ENCODE results near the gene RASGRF1.

DNA sequence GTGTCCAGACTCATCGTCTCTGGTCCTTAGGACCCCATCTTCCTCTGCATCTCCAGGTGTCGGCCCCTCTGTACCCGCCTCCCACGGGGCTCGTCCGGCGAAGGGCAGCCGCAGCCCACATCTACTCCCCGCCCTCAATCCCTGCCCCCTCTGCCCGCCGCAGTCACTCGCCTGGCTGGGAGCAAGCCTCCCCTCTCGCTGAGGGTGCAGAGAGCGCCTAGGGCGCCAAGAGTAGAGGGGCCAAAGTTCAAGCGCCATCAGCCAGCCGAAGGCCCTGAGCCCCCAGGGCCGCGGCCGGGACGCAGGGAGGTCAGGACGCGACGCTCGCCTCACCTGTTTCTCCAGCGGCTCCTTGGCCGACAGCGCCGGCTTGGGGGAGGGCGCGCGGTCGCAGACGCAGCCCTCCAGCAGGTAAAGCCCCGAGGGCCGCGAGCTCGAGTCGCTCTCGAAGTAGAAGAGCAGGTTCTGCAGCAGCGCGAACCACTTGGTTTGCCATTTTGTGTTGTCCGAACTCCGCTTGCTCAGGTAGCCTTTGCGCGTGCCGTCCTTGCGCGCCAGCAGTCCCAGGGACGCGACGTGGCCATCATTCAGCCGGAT is 592 bp downstream of the RASGRF1 start:
- TF ChIP-seq, protein P1, sequence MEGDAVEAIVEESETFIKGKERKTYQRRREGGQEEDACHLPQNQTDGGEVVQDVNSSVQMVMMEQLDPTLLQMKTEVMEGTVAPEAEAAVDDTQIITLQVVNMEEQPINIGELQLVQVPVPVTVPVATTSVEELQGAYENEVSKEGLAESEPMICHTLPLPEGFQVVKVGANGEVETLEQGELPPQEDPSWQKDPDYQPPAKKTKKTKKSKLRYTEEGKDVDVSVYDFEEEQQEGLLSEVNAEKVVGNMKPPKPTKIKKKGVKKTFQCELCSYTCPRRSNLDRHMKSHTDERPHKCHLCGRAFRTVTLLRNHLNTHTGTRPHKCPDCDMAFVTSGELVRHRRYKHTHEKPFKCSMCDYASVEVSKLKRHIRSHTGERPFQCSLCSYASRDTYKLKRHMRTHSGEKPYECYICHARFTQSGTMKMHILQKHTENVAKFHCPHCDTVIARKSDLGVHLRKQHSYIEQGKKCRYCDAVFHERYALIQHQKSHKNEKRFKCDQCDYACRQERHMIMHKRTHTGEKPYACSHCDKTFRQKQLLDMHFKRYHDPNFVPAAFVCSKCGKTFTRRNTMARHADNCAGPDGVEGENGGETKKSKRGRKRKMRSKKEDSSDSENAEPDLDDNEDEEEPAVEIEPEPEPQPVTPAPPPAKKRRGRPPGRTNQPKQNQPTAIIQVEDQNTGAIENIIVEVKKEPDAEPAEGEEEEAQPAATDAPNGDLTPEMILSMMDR (IDR thresholded peaks at IDR 0.05; ENCODE audit: low read depth, low read length) = no peak
- TF ChIP-seq POLR2A (IDR thresholded peaks at IDR 0.05; ENCODE audit: extremely low read depth, insufficient read length) = no peak
- no peak for TF ChIP-seq MYC (IDR thresholded peaks at IDR 0.05; ENCODE audit: low read depth, low read length)
- TF ChIP-seq, protein P2, sequence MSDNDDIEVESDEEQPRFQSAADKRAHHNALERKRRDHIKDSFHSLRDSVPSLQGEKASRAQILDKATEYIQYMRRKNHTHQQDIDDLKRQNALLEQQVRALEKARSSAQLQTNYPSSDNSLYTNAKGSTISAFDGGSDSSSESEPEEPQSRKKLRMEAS (IDR thresholded peaks at IDR 0.05; ENCODE audit: low read depth, low read length) = no peak

Measured in NB4 (cell line).